H1 (cell line): Measurements from ENCODE around the gene ALAS1. TPM values are rescaled to one million over a fixed set of nuclear protein-coding genes. Genes with fewer than 3 reads are reported as not detected.
A peak's percentile ranks its signal among the peaks of the same experiment; 100 is the strongest.

ENCODE experiments used
- HDAC2 ChIP-seq, 2 experiments: fragments of 300-600 bp in 1 of 2; sonication (generic) in 1 of 2; IDR thresholded peaks; 2 replicates each; pipeline ENCODE4 v1.6.1; 2011 to 2012; ENCODE audit warnings: low read depth in 2 of 2, low read length in 2 of 2, mild to moderate bottlenecking in 2 of 2, moderate library complexity in 2 of 2, borderline replicate concordance in 1 of 2, inconsistent platforms in 1 of 2
- NRF1 ChIP-seq: IDR thresholded peaks from 2 replicates; pipeline ENCODE4 v1.6.1; 2011; ENCODE audit warnings: mild to moderate bottlenecking, low read depth, low read length, improper control_type of control experiment
- PHF8 ChIP-seq: fragments of 200-600 bp; sonication (generic); conservative IDR thresholded peaks from 2 replicates; pipeline ENCODE4 v1.7.1; 2012; ENCODE audit warnings: low read depth, mild to moderate bottlenecking, inconsistent platforms, low read length, moderate library complexity
- RFX5 ChIP-seq: IDR thresholded peaks from 2 replicates; pipeline ENCODE4 v1.6.1; 2011; ENCODE audit warnings: low read depth, low read length, improper control_type of control experiment, borderline replicate concordance
- SAP30 ChIP-seq: fragments of 300-600 bp; sonication (generic); IDR thresholded peaks from 2 replicates; pipeline ENCODE4 v1.7.1; 2012; ENCODE audit warnings: low read length, moderate library complexity, mild to moderate bottlenecking, inconsistent platforms; ENCODE audit not compliant: insufficient read depth, insufficient replicate concordance
- TAF7 ChIP-seq: optimal IDR thresholded peaks from 2 replicates; pipeline ENCODE3; 2011; ENCODE audit warnings: low read depth, mild to moderate bottlenecking, inconsistent platforms, low read length, moderate library complexity, borderline replicate concordance
- YY1 ChIP-seq: IDR thresholded peaks from 2 replicates; pipeline ENCODE4 v1.6.1; 2011; ENCODE audit warnings: low read depth, mild to moderate bottlenecking, low read length
- polyA plus RNA-seq, 7 experiments: library from polyadenylated mRNA; depleted of rRNA in 3 of 7; stranded (reverse) in 5 of 7; unstranded in 2 of 7; fragments of >200 nt in 5 of 7; fragments of 200-250 nt in 2 of 7; gene quantifications; 1 replicate in 5 of 7; 2 replicates in 1 of 7; 4 replicates in 1 of 7; pipeline versions ENCODE4 v1.2.1 to v1.2.3, GENCODE V29; 2011 to 2013; ENCODE audit warnings: missing spikeins in 2 of 7, mixed read lengths in 2 of 7
- total RNA-seq: library from RNA; stranded (reverse); fragmentation: NEBNext Ultra II Directional; extraction: Animal tissue kit (Norgen Biotek cat#: 25700); gene quantifications from 2 replicates; pipeline ENCODE4 v1.2.1, GENCODE V29; 2021
- TF ChIP-seq, protein P1 (sequence below): fragments of 300-600 bp; sonication (generic); IDR thresholded peaks from 2 replicates; pipeline ENCODE4 v1.7.1; 2012; ENCODE audit warnings: low read length, moderate library complexity, mild to moderate bottlenecking, inconsistent platforms; ENCODE audit not compliant: insufficient replicate concordance

ALAS1 gene
- total and polyA plus RNA-seq, 2 of the 8 experiments (the other 6 are each of a cell fraction or from before 2014, with no cell fraction given), result 45.9 to 84.4 TPM

DNA sequence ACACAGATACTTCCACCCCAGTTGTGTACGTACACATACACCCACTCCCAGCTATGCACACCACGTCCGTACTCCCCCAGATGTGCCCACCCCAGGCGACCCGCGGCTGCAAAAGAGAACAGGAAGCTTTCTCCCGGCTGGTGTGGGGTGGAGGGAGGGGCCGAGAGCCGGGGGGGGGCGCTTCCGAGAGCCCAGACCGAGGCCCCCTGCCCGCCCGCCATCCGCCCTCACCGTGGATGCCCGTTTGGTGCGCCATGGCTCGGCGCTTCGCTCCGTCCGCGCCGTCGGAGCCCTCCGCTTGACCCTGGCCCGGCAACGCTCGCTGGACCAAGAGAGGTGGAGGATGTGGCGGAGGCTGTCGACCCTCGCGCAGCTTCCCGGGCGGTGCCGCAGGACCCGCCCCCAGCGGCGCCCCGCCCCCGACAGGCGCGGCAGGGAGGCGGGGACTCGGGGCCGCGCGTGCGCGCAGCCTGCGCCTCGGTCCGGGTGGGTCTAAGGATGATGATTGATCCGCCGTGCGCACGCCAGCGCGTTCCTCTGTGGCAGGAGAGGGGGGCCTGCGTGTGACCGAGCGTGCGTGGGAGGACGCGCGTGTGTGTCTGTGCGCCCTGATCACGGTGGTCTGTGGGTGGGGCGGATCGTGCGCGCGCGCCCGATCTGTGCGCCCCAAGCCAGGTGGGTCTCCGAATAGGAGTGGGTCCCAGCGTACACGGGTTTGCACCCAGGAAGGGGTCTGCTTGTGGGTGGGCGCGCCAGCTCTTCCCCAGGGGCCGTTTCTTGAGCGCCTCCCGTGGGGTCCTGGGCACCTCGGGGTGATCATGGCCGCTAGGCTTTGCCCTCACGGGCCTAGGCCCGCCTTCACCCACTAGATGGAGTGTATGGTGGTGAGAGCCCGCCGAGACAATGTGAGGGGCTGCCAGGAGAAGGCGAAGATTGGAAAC lies 41.1 kb downstream of the ALAS1 start, which contains the start of gene TWF2 (continued):
- TF ChIP-seq, protein P1, sequence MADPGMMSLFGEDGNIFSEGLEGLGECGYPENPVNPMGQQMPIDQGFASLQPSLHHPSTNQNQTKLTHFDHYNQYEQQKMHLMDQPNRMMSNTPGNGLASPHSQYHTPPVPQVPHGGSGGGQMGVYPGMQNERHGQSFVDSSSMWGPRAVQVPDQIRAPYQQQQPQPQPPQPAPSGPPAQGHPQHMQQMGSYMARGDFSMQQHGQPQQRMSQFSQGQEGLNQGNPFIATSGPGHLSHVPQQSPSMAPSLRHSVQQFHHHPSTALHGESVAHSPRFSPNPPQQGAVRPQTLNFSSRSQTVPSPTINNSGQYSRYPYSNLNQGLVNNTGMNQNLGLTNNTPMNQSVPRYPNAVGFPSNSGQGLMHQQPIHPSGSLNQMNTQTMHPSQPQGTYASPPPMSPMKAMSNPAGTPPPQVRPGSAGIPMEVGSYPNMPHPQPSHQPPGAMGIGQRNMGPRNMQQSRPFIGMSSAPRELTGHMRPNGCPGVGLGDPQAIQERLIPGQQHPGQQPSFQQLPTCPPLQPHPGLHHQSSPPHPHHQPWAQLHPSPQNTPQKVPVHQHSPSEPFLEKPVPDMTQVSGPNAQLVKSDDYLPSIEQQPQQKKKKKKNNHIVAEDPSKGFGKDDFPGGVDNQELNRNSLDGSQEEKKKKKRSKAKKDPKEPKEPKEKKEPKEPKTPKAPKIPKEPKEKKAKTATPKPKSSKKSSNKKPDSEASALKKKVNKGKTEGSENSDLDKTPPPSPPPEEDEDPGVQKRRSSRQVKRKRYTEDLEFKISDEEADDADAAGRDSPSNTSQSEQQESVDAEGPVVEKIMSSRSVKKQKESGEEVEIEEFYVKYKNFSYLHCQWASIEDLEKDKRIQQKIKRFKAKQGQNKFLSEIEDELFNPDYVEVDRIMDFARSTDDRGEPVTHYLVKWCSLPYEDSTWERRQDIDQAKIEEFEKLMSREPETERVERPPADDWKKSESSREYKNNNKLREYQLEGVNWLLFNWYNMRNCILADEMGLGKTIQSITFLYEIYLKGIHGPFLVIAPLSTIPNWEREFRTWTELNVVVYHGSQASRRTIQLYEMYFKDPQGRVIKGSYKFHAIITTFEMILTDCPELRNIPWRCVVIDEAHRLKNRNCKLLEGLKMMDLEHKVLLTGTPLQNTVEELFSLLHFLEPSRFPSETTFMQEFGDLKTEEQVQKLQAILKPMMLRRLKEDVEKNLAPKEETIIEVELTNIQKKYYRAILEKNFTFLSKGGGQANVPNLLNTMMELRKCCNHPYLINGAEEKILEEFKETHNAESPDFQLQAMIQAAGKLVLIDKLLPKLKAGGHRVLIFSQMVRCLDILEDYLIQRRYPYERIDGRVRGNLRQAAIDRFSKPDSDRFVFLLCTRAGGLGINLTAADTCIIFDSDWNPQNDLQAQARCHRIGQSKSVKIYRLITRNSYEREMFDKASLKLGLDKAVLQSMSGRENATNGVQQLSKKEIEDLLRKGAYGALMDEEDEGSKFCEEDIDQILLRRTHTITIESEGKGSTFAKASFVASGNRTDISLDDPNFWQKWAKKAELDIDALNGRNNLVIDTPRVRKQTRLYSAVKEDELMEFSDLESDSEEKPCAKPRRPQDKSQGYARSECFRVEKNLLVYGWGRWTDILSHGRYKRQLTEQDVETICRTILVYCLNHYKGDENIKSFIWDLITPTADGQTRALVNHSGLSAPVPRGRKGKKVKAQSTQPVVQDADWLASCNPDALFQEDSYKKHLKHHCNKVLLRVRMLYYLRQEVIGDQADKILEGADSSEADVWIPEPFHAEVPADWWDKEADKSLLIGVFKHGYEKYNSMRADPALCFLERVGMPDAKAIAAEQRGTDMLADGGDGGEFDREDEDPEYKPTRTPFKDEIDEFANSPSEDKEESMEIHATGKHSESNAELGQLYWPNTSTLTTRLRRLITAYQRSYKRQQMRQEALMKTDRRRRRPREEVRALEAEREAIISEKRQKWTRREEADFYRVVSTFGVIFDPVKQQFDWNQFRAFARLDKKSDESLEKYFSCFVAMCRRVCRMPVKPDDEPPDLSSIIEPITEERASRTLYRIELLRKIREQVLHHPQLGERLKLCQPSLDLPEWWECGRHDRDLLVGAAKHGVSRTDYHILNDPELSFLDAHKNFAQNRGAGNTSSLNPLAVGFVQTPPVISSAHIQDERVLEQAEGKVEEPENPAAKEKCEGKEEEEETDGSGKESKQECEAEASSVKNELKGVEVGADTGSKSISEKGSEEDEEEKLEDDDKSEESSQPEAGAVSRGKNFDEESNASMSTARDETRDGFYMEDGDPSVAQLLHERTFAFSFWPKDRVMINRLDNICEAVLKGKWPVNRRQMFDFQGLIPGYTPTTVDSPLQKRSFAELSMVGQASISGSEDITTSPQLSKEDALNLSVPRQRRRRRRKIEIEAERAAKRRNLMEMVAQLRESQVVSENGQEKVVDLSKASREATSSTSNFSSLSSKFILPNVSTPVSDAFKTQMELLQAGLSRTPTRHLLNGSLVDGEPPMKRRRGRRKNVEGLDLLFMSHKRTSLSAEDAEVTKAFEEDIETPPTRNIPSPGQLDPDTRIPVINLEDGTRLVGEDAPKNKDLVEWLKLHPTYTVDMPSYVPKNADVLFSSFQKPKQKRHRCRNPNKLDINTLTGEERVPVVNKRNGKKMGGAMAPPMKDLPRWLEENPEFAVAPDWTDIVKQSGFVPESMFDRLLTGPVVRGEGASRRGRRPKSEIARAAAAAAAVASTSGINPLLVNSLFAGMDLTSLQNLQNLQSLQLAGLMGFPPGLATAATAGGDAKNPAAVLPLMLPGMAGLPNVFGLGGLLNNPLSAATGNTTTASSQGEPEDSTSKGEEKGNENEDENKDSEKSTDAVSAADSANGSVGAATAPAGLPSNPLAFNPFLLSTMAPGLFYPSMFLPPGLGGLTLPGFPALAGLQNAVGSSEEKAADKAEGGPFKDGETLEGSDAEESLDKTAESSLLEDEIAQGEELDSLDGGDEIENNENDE, result no peak
- peak; percentile 48 to 91; a peak in 2 of 4 replicates for TF ChIP-seq HDAC2 (IDR thresholded peaks at IDR 0.05; ENCODE audit: borderline replicate concordance in 1 of 2, low read depth in 2 of 2, low read length in 2 of 2)
- TF ChIP-seq RFX5, result no peak
- peak; percentile 47 for TF ChIP-seq NRF1
- TF ChIP-seq TAF7, result peak; percentile 80
- peak; percentile 61 for TF ChIP-seq PHF8
- TF ChIP-seq SAP30, result no peak
- peak; percentile 71; the same call in 1 of the 2 replicates for TF ChIP-seq YY1
